ENCODE data around the gene CERCAM.

Gene CERCAM

DNA sequence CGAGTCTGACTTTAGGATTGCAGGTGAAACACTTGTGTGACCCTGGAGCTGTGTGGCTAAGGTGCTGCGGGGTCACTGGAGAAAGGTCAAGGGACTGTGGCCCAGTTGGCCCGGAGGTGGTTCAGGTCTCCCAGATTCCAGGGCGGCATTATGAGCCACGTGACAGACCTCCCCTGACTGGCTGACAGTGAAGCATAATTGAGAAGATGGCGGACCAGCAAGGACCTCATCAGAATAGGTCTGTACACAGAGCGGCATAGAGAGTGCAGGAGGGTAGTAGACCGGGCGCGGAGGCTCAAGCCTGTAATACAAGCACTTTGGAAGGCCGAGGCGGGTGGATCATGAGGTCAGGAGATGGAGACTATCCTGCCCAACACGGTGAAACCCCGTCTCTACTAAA, 34.3 kb downstream of the CERCAM start:
- no peak for DNase-seq

DNA sequence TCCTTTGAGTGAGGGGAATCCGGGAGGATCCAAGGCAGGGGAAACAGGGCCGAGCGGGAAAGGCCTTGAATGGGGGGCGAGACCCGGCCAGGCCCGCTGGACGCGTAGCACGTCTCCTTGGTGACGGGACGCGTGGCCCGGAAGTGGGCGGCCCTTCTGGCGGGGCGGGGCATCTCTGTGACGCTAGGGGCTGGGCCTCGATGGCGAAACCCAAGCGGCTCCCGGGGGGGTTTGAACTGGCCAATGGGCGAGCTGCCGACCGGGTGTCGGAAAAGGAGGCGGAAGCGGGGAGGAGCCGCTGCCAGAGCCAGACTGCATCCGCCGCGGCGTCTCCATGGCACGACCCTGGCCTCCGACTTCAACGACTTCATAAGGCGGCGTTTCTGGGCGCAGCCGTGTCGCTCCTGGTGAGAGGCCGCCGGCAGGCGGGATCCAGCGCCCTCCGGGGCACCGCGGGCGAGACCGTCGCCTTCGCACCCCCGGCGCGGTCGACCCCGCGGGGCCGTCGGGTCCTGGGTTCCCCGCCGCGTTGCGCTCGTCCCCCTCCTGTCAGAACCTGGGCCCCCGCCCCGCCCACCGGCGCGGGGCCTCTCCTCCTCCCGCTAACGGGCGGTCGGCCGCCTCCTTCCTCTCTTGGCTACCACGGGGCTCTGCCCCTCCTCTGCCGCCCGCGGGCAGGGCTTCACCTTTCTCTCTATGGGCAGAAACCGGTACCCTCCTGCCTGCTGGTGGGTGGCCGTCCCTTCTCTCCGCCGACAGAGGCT, 35.4 kb downstream of the CERCAM start, which contains the start of gene ODF2:
Gene ODF2 (plus strand): TSS at position 158 of the 764 bp plus-strand sequence. CDS start 86 bp downstream, at position 244.
- peak; percentile 77 to 99 (median 96) for DNase-seq

DNA sequence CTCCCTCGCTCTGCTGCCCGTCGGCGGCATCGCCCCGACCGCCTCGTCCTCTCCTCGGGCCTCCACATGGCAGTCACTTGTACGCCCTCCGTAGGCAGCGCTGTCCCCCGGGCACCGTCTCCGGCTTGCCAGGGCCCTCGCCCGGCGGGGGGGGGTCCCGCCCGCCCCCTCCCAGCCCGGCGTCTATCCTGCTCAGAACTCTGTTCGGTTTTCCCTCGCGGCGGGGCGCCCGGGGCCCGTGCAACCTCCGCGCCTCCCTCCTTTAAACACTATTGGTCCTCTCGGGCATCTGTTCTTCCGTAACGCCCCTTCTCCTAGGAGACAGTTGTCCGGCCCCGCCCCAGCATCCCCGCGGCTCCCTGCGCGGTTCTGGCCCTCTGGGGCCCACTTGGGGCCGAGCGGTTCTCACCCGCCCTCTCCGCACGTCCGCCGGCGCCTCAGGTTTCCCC, 36.0 kb downstream of the CERCAM start:
- DNase-seq = peak in 51 of 56 donors; percentile 1 to 81 (median 42)

DNA sequence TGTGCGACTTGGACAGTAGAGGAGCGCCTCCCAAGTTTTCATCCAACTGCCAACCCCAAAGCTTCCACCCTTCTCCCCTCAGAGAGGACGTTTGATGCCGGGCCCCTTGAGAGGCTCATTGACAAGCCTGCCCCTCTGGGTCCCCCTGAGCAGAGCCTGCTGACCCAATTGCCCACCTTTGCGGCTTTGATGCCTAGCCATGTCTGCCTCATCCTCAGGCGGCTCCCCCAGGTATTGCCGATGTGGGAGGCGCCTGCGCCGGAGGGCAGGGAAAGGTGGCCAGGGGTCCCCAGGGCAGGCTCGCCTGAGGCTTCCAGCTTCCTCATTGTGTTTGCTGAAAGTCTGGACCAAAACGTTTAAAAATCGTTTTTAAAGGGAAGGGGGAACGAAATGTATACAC, 36.5 kb downstream of the CERCAM start:
- DNase-seq = no peak

DNA sequence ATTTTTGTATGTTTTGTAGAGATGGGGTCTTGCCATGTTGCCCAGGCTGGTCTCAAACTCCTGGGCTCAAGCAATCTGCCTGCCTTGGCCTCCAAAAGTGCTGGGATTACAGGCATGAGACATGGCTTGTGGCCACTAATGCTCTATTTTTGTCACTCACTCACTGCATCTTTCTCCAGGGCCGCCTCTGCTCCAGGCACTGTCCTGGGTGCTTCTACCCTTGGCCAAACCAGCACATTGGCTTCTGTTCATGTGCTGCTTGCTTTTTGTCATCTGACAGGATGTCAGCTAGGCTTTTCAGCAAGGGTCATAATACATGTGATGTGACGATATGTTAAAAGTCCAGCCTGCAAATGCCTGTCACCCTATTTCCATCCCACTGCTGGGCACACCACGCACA, 38.4 kb downstream of the CERCAM start:
- DNase-seq = no peak

DNA sequence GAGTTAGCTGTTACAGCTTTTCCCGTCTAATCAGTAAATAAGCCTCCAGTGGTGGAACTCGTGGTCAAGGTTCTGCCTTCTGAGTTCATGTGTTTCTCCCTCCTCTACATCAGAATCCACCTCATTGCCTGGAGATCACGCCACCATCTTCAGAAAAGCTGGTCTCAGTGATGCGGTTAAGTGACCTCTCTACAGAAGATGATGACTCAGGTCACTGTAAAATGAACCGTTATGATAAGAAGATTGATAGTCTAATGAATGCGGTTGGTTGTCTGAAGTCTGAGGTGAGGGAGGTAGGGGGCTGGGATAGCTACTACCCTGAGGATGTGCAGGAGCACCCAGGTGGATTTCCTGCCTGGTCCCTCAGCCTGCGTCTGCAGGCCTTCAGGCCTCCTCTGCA, 48.4 kb downstream of the CERCAM start:
- no peak for DNase-seq

DNA sequence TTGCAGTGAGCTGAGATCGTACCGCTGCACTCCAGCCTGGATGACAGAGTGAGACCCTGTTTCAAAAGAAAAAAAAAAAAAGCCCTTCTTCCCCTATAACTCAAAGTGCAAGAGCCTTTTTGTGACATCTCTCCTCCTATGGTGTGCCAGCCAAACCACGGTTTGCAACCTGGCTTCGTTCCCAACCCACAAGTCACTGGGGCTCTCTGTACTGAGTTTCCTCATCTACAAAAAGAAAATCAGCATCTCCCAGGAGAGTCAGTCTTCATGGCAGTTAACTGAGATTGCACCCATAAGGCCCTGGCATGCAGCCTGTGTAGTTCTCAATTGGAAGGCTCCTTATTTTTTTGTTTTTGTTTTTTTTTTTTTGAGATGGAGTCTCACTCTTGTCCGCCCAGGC, 49.9 kb downstream of the CERCAM start:
- DNase-seq = peak in 5 of 56 donors; percentile 1 to 17 (median 2)

DNA sequence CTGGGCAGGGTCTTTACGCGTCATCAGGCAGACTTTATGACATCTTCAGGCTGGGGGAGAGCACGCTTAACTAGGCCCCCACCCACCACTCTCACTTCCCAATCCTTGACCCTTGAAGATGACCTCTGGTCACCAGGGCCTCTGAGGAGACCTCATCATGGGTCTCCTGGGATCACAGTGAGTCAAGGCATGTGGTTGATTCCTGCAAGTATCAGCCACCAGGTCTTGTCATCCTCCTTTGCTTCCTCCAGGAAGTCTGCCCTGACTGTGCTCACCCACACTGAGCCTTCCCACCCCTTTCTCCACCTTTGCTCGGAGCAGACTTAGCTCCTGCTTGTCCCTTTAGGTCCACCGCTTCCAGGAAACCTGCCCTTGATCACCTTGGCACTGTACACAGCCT, 52.4 kb downstream of the CERCAM start:
- DNase-seq = no peak

DNA sequence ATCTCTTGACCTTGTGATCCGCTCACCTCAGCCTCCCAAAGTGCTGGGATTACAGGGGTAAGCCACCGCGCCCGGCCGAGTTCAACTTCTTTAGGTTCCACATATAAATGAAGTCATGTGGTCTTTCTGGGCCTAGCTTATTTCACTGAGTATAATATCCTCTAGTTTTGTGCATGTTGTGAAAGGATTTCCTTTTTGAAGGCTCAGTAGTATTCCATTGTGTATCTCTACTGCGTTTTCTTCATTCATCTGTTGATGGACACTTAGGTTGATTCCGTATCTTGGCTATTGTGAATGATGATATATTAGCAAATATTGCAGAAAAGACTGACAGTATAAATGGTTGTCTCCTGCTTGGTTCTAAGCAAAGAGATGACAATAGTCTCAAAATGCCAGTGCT, 55.2 kb downstream of the CERCAM start:
- no peak for DNase-seq

DNA sequence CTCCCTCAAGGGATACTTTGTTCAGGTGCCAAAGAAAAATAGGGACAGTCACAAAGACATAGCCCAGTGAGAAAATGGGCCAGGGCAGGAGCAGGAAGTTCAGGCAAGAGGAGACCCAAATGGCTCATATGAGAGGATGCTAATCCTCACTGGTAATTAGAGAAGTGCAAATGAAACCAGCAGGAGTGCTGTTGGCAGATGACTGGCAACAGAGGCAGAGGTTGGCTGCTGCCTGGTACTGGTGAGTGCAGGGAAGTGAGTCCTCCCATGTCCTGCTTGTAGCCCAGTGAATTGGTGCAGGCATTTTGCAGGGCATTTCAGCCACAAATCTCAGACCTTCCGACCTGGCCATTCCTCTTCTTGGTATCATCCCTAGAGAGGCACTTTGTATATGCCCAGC, 58.6 kb downstream of the CERCAM start:
- DNase-seq = no peak

DNA sequence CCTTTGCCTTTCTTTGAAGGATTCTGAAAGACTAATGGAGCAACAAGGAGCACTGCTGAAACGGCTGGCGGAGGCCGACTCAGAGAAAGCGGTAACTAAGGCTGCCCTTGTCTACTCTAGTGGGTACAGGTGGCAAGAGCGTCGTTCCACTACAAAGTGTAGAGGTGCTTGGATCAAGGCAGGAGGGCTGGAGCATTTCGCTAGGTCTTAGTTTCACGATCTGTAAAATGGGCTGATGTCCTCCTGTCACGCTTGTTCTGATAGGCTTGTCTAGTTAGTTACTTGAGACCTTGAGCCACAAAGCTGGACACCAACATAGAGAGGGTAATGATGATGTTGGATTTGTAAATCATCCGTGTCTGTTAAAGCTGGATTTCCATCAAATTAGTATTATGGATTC, 60.9 kb downstream of the CERCAM start:
- DNase-seq = no peak

DNA sequence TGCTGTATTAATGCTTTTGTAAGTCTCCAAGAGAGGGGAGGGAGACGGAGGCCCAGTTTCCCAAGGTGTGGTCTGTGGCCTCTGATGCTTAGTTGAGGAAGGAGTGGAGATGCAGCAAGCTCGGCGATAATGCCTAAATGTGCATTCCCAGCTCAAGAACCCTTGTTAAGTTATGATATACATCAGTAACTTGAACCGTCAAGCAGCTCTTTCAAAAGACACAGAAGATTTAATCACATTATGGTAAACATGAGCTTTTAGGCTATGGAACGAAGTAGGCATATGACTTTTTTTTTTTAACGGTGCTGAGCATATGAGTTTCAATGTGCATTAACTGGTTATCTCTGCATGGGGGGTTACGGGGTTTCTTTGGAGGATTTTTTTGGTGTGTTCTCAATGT, 61.5 kb downstream of the CERCAM start:
- no peak for DNase-seq

DNA sequence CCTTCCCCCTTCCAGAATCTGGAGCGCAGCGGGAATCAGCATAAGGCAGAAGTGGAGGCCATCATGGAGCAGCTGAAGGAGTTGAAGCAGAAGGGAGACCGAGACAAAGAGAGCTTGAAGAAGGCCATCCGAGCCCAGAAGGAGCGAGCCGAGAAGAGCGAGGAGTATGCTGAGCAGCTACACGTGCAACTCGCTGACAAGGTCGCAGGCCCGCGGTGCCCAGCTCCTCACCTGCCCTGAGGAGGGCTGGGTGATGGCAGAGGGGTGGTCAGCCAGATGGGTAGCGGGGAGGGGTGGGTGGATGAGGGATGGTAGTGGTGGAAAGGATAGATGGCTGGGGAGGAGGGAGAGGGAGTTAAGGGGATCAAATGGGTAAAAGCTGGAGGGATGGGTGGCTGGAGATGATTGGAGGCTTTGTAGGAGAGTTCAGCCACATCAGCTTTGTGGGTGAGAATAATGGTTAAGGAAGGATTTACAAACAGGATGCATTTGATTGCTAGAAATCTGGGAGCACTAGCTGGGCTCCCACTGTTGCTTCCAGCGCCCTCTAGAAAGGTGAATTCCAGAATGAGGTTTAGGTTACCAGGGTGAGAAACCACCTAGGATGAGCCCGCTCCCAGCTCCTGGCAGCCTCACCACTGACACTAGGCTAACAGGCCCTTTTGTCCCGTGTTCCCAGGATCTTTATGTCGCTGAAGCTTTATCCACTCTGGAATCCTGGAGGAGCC, 64.2 kb downstream of the CERCAM start:
- DNase-seq = no peak

DNA sequence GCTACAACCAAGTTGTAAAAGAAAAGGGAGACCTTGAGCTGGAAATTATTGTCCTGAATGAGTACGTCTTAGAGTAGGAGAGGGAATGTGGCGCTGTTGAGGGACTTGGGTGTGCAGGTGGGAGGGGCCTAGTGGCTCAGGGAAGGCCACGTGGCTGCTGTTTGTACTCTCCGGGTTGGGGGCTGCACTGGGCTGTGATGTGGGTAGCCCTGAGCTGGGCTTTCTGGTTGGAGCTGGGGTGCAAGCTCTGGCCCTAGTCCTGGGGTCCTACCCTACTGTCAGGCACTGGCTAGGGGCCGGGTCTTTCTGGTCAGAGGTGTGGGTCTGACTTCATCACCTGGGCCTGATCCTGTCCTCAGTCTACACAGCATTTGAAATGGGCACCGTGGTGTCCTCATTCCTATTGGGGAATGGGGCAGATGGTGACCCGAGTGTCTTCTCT, 64.8 kb downstream of the CERCAM start:
- no peak for DNase-seq

DNA sequence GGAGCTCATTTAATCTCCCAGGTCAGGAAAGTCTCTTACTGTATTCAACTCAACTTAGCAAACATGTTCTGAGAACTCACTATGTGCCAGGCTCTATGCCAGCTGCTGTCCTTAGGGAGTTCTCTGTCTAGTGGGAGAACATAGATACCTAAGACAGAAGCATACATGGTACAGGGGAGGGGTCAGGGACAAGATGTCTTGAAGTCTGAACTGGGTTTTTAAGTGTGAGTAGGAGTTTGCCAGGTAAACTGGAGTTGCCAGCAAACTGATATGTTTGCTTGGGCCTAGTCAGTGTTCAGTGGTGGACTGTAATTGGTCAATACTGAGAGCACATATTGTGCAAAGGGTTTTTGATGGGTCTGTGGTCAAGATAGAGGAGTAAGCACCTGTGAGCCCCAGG, 65.5 kb downstream of the CERCAM start:
- no peak for DNase-seq
